HepG2 (cell line): ENCODE results near the gene CARS2. TPM values are rescaled to one million over a fixed set of nuclear protein-coding genes. Genes with fewer than 3 reads are reported as not detected.

Experiments used
- CHCHD3 ChIP-seq: sonication (generic); formaldehyde crosslinking; IDR thresholded peaks from 2 replicates; pipeline ENCODE4 v1.8.0; 2022; ENCODE audit warnings: mild to moderate bottlenecking, missing genetic modification reagents, moderate library complexity
- ELF4 ChIP-seq: sonication (generic); formaldehyde crosslinking; IDR thresholded peaks from 2 replicates; pipeline ENCODE4 v1.5.0; 2020; ENCODE audit warnings: missing genetic modification reagents, mild to moderate bottlenecking, moderate library complexity, borderline replicate concordance
- FOSL2 ChIP-seq: sonication (generic); formaldehyde crosslinking; IDR thresholded peaks from 2 replicates; pipeline ENCODE4 v1.4.0; 2020; ENCODE audit warnings: missing genetic modification reagents
- IKZF1 ChIP-seq: fragments of 450-650 bp; IDR thresholded peaks from 2 replicates; pipeline ENCODE4 v1.7.1; 2016
- ZNF101 ChIP-seq: sonication (generic); formaldehyde crosslinking; IDR thresholded peaks from 2 replicates; pipeline ENCODE4 v1.4.0; 2020; ENCODE audit warnings: mild to moderate bottlenecking, low read depth, missing genetic modification reagents, borderline replicate concordance
- ZNF431 ChIP-seq: sonication (generic); formaldehyde crosslinking; IDR thresholded peaks from 2 replicates; pipeline ENCODE4 v1.9.0; 2022; ENCODE audit warnings: missing genetic modification reagents, low read depth, mild to moderate bottlenecking, borderline replicate concordance
- ZNF530 ChIP-seq: sonication (generic); formaldehyde crosslinking; IDR thresholded peaks from 2 replicates; pipeline ENCODE4 v1.5.0; 2020; ENCODE audit warnings: low read depth, mild to moderate bottlenecking, missing genetic modification reagents
- ZNF761 ChIP-seq: sonication (generic); formaldehyde crosslinking; conservative IDR thresholded peaks from 2 replicates; pipeline ENCODE4 v1.4.0; 2020; ENCODE audit warnings: mild to moderate bottlenecking, missing genetic modification reagents
- polyA plus RNA-seq, 8 experiments: library from polyadenylated mRNA; depleted of rRNA in 3 of 8; stranded (reverse) in 7 of 8; unstranded in 1 of 8; fragments of >200 nt; fragmentation: Illumina TruSeq in 4 of 8; extraction: Trizol in 4 of 8; gene quantifications; 2 replicates each; pipeline versions ENCODE4 v1.2.1 to v1.2.3, GENCODE V29; 2011 to 2016; ENCODE audit warnings: low read depth in 4 of 8, missing spikeins in 1 of 8, mixed read lengths in 1 of 8; ENCODE audit not compliant: insufficient read depth in 1 of 8
- total RNA-seq, 5 experiments: library from RNA; depleted of rRNA; stranded (reverse); fragments of >200 nt; fragmentation: Illumina TruSeq; extraction: Trizol; gene quantifications; 2 replicates each; pipeline ENCODE4 v1.2.3, GENCODE V29; 2016; ENCODE audit warnings: low read depth in 1 of 5
- TF ChIP-seq, protein P1 (sequence below): sonication (generic); formaldehyde crosslinking; IDR thresholded peaks from 2 replicates; pipeline ENCODE4 v1.4.0; 2020; ENCODE audit warnings: mild to moderate bottlenecking, missing genetic modification reagents
- TF ChIP-seq, protein P2 (sequence below): fragments of 450-650 bp; IDR thresholded peaks from 2 replicates; pipeline ENCODE4 v1.6.1; 2017; ENCODE audit warnings: mild to moderate bottlenecking
- TF ChIP-seq, protein P3 (sequence below): sonication (generic); formaldehyde crosslinking; IDR thresholded peaks from 2 replicates; pipeline ENCODE4 v1.8.1; 2023; ENCODE audit warnings: mild to moderate bottlenecking, moderate library complexity, missing genetic modification reagents
- TF ChIP-seq, protein P4 (sequence below): sonication (generic); formaldehyde crosslinking; IDR thresholded peaks from 2 replicates; pipeline ENCODE4 v1.4.0; 2020; ENCODE audit warnings: missing genetic modification reagents
- TF ChIP-seq, protein P5 (sequence below): sonication (generic); formaldehyde crosslinking; IDR thresholded peaks from 2 replicates; pipeline ENCODE4 v1.4.0; 2020; ENCODE audit warnings: missing genetic modification reagents
- TF ChIP-seq, protein P6 (sequence below): sonication (generic); formaldehyde crosslinking; IDR thresholded peaks from 2 replicates; pipeline ENCODE4 v1.8.0; 2022; ENCODE audit warnings: mild to moderate bottlenecking, missing genetic modification reagents

The CARS2 gene
- total and polyA plus RNA-seq, 2 of the 13 experiments (the other 11 are each of a cell fraction or from before 2014, with no cell fraction given), result 41.1 to 59.3 TPM

DNA sequence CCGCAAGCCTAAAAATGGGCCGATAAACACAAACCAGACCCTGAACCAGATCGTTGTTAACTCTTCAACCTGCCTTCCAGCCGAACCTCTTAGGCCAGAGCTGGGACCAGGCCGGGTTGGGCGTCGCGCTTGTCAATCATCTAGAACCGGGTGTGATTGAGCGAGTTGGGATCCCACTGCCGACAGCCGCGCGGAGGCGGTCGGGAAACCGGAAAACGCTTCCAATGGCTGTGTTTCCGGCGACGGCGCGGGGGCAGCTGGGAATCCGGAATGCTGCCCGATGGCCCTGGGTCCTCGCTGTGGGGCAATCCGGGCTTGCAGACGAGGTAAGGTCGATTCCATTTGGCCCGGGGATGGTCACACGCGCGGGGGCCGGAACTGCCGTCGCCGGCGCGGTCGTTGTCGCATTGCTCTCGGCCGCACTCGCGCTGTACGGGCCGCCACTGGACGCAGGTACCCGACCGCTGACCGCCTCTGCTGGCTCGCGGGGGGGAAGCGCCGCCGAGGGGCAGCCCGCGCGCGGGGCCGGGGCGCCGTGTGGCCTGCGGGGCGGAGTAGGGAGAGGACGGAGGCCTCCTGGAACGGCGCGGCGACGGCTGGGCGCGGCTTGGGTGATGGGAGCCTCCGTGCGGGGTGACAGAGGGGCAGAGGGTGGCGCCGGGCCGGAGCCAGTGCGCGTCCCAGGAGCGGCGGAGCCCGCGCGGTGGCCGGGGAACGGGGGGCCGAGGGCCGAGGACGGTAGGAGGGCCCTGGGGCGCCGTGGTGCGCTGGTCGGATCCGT, 90.4 kb downstream of the CARS2 start, which contains the start of gene NAXD (continued):
- TF ChIP-seq ZNF431 (CRISPR knock-in tag), result no peak
- TF ChIP-seq, protein P1, sequence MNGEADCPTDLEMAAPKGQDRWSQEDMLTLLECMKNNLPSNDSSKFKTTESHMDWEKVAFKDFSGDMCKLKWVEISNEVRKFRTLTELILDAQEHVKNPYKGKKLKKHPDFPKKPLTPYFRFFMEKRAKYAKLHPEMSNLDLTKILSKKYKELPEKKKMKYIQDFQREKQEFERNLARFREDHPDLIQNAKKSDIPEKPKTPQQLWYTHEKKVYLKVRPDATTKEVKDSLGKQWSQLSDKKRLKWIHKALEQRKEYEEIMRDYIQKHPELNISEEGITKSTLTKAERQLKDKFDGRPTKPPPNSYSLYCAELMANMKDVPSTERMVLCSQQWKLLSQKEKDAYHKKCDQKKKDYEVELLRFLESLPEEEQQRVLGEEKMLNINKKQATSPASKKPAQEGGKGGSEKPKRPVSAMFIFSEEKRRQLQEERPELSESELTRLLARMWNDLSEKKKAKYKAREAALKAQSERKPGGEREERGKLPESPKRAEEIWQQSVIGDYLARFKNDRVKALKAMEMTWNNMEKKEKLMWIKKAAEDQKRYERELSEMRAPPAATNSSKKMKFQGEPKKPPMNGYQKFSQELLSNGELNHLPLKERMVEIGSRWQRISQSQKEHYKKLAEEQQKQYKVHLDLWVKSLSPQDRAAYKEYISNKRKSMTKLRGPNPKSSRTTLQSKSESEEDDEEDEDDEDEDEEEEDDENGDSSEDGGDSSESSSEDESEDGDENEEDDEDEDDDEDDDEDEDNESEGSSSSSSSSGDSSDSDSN, result peak; percentile 95
- TF ChIP-seq, protein P2, sequence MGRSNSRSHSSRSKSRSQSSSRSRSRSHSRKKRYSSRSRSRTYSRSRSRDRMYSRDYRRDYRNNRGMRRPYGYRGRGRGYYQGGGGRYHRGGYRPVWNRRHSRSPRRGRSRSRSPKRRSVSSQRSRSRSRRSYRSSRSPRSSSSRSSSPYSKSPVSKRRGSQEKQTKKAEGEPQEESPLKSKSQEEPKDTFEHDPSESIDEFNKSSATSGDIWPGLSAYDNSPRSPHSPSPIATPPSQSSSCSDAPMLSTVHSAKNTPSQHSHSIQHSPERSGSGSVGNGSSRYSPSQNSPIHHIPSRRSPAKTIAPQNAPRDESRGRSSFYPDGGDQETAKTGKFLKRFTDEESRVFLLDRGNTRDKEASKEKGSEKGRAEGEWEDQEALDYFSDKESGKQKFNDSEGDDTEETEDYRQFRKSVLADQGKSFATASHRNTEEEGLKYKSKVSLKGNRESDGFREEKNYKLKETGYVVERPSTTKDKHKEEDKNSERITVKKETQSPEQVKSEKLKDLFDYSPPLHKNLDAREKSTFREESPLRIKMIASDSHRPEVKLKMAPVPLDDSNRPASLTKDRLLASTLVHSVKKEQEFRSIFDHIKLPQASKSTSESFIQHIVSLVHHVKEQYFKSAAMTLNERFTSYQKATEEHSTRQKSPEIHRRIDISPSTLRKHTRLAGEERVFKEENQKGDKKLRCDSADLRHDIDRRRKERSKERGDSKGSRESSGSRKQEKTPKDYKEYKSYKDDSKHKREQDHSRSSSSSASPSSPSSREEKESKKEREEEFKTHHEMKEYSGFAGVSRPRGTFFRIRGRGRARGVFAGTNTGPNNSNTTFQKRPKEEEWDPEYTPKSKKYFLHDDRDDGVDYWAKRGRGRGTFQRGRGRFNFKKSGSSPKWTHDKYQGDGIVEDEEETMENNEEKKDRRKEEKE, result no peak
- TF ChIP-seq ZNF530 (CRISPR knock-in tag), result no peak
- TF ChIP-seq ZNF761 (CRISPR knock-in tag), result 0 out of 2 replicates have a peak, but pooled peaks have one; percentile 66
- TF ChIP-seq, protein P3, sequence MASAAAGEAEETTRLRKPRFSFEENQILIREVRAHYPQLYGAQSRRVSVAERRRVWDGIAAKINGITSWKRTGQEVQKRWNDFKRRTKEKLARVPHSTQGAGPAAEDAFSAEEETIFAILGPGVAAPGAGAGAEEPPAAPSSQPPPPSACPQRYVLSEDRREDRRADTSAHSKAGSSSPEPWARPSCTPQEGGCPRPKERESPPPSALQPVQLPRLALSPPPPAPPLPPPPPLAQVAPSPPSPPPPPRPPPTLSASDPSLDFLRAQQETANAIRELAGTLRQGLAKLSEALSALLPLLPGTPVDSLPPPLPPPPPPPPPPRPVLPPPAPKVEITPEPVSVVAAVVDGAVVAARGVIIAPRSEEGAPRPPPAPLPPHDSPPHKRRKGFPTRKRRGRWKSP, result no peak
- TF ChIP-seq ELF4 (CRISPR knock-in tag), result no peak
- TF ChIP-seq, protein P4, sequence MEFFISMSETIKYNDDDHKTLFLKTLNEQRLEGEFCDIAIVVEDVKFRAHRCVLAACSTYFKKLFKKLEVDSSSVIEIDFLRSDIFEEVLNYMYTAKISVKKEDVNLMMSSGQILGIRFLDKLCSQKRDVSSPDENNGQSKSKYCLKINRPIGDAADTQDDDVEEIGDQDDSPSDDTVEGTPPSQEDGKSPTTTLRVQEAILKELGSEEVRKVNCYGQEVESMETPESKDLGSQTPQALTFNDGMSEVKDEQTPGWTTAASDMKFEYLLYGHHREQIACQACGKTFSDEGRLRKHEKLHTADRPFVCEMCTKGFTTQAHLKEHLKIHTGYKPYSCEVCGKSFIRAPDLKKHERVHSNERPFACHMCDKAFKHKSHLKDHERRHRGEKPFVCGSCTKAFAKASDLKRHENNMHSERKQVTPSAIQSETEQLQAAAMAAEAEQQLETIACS (CRISPR knock-in tag), result no peak
- no peak for TF ChIP-seq ZNF101 (CRISPR knock-in tag)
- TF ChIP-seq IKZF1, result no peak
- peak; percentile 55; the same call in 1 of the 2 replicates for TF ChIP-seq CHCHD3 (CRISPR knock-in tag)
- peak; percentile 35; the same call in 1 of the 2 replicates for TF ChIP-seq FOSL2
- TF ChIP-seq, protein P5, sequence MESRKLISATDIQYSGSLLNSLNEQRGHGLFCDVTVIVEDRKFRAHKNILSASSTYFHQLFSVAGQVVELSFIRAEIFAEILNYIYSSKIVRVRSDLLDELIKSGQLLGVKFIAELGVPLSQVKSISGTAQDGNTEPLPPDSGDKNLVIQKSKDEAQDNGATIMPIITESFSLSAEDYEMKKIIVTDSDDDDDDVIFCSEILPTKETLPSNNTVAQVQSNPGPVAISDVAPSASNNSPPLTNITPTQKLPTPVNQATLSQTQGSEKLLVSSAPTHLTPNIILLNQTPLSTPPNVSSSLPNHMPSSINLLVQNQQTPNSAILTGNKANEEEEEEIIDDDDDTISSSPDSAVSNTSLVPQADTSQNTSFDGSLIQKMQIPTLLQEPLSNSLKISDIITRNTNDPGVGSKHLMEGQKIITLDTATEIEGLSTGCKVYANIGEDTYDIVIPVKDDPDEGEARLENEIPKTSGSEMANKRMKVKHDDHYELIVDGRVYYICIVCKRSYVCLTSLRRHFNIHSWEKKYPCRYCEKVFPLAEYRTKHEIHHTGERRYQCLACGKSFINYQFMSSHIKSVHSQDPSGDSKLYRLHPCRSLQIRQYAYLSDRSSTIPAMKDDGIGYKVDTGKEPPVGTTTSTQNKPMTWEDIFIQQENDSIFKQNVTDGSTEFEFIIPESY, result no peak
- TF ChIP-seq, protein P6, sequence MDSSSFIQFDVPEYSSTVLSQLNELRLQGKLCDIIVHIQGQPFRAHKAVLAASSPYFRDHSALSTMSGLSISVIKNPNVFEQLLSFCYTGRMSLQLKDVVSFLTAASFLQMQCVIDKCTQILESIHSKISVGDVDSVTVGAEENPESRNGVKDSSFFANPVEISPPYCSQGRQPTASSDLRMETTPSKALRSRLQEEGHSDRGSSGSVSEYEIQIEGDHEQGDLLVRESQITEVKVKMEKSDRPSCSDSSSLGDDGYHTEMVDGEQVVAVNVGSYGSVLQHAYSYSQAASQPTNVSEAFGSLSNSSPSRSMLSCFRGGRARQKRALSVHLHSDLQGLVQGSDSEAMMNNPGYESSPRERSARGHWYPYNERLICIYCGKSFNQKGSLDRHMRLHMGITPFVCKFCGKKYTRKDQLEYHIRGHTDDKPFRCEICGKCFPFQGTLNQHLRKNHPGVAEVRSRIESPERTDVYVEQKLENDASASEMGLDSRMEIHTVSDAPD (CRISPR knock-in tag), result no peak
